SK-N-SH treated with all-trans-retinoic acid at 6 μM for 48 hours (cell line): ENCODE results near the gene PRRT2.

Source experiments
- ATAC-seq: fragments of 200-7000 bp; cut with Tn5 transposase; 3 replicates; pipeline ENCODE4 v1.9.1; 2020; ENCODE audit warnings: mild to moderate bottlenecking, moderate library complexity
- ARNTL ChIP-seq: fragments of 450-650 bp; formaldehyde crosslinking; IDR thresholded peaks from 2 replicates; pipeline ENCODE4 v1.5.0; 2020; ENCODE audit warnings: low read depth, mild to moderate bottlenecking, moderate library complexity, borderline replicate concordance
- BACH2 ChIP-seq: fragments of 250-450 bp; sonication (Bioruptor Pico); IDR thresholded peaks from 2 replicates; pipeline ENCODE4 v1.9.0; 2021; ENCODE audit warnings: mild to moderate bottlenecking, borderline replicate concordance
- CSDC2 ChIP-seq: fragments of 250-450 bp; sonication (Bioruptor Pico); IDR thresholded peaks from 2 replicates; pipeline ENCODE4 v1.5.0; 2020; ENCODE audit warnings: mild to moderate bottlenecking, moderate library complexity
- ESRRG ChIP-seq: fragments of 250-450 bp; sonication (Bioruptor Pico); IDR thresholded peaks from 2 replicates; pipeline ENCODE4 v1.6.1; 2021; ENCODE audit warnings: mild to moderate bottlenecking
- GLIS3 ChIP-seq: fragments of 250-450 bp; sonication (Bioruptor Pico); IDR thresholded peaks from 2 replicates; pipeline ENCODE4 v1.5.0; 2020; ENCODE audit warnings: mild to moderate bottlenecking, moderate library complexity
- ISL1 ChIP-seq: fragments of 250-450 bp; sonication (Bioruptor Pico); IDR thresholded peaks from 2 replicates; pipeline ENCODE4 v2.1.2; 2022; ENCODE audit warnings: mild to moderate bottlenecking, moderate library complexity
- PPARA ChIP-seq: fragments of 250-450 bp; sonication (Bioruptor Pico); IDR thresholded peaks from 2 replicates; pipeline ENCODE4 v1.5.0; 2020; ENCODE audit warnings: mild to moderate bottlenecking, borderline replicate concordance
- RARB ChIP-seq: fragments of 250-450 bp; sonication (Bioruptor Pico); IDR thresholded peaks from 2 replicates; pipeline ENCODE4 v1.8.0; 2021; ENCODE audit warnings: mild to moderate bottlenecking, moderate library complexity
- SNAI2 ChIP-seq: fragments of 250-450 bp; sonication (Bioruptor Pico); IDR thresholded peaks from 2 replicates; pipeline ENCODE4 v1.5.0; 2020; ENCODE audit warnings: mild to moderate bottlenecking, moderate library complexity
- TCF4 ChIP-seq: fragments of 250-450 bp; sonication (Bioruptor Pico); IDR thresholded peaks from 2 replicates; pipeline ENCODE4 v1.8.0; 2021; ENCODE audit warnings: mild to moderate bottlenecking, moderate library complexity, borderline replicate concordance
- TOX ChIP-seq: fragments of 250-450 bp; sonication (Bioruptor Pico); IDR thresholded peaks from 2 replicates; pipeline ENCODE4 v1.8.0; 2021; ENCODE audit warnings: mild to moderate bottlenecking, moderate library complexity, borderline replicate concordance
- ZC3H10 ChIP-seq: fragments of 250-450 bp; sonication (Bioruptor Pico); IDR thresholded peaks from 2 replicates; pipeline ENCODE4 v1.5.1; 2021; ENCODE audit warnings: mild to moderate bottlenecking, moderate library complexity
- ZFP3 ChIP-seq: fragments of 250-450 bp; sonication (Bioruptor Pico); IDR thresholded peaks from 2 replicates; pipeline ENCODE4 v1.5.0; 2020; ENCODE audit warnings: mild to moderate bottlenecking, moderate library complexity
- ZFP30 ChIP-seq: fragments of 450-650 bp; formaldehyde crosslinking; IDR thresholded peaks from 2 replicates; pipeline ENCODE4 v1.5.0; 2022; ENCODE audit warnings: mild to moderate bottlenecking, moderate library complexity
- ZNF70 ChIP-seq: fragments of 450-650 bp; formaldehyde crosslinking; IDR thresholded peaks from 2 replicates; pipeline ENCODE4 v1.5.0; 2020; ENCODE audit warnings: mild to moderate bottlenecking, moderate library complexity
- ZNF8 ChIP-seq: fragments of 450-650 bp; formaldehyde crosslinking; IDR thresholded peaks from 2 replicates; pipeline ENCODE4 v1.5.0; 2020; ENCODE audit warnings: mild to moderate bottlenecking, moderate library complexity
- TF ChIP-seq, protein P1 (sequence below): fragments of 250-450 bp; sonication (Bioruptor Pico); IDR thresholded peaks from 2 replicates; pipeline ENCODE4 v1.8.0; 2021; ENCODE audit warnings: low read depth, mild to moderate bottlenecking, moderate library complexity, borderline replicate concordance
- TF ChIP-seq, protein P2 (sequence below): fragments of 250-450 bp; sonication (Bioruptor Pico); IDR thresholded peaks from 2 replicates; pipeline ENCODE4 v1.5.1; 2020; ENCODE audit warnings: low read depth, mild to moderate bottlenecking, moderate library complexity
- TF ChIP-seq, protein P3 (sequence below): fragments of 250-450 bp; sonication (Bioruptor Pico); IDR thresholded peaks from 2 replicates; pipeline ENCODE4 v1.5.1; 2021; ENCODE audit warnings: mild to moderate bottlenecking, moderate library complexity

Gene PRRT2

DNA sequence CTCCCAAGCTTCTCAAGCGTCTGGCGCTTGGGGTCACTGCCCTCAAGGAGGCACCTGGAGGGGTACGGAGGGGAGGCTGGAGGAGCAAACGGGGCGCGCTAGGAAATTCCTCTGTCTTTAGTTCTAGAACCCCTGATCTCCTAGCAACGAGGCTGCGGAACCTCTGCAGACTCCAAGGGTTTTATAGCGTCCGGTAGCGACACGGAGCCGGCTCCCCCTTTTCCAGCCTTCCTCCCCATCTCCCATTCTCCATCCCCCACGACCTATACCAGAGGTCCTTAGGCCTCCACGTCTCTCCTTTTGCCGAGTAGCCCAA is 51.6 kb downstream of the PRRT2 start:
- no peak for ATAC-seq
- TF ChIP-seq PPARA (CRISPR knock-in tag) (no peak), CSDC2 (no peak), ZC3H10 (CRISPR knock-in tag) (no peak), SNAI2 (CRISPR knock-in tag) (no peak)

GRCh38 chr16:29864205-29864604 is 52.2 kb downstream of the PRRT2 start:
- TF ChIP-seq PPARA (CRISPR knock-in tag) (no peak), SNAI2 (CRISPR knock-in tag) (no peak), CSDC2 (no peak), ZC3H10 (CRISPR knock-in tag) (no peak), TCF4 (CRISPR knock-in tag) (no peak), RARB (CRISPR knock-in tag) (no peak), ZNF8 (CRISPR knock-in tag) (no peak), TOX (CRISPR knock-in tag) (no peak), ZNF70 (no peak), BACH2 (CRISPR knock-in tag) (no peak), ZFP30 (no peak), GLIS3 (CRISPR knock-in tag) (no peak), ARNTL (CRISPR knock-in tag) (no peak), ZFP3 (CRISPR knock-in tag) (no peak), ISL1 (CRISPR knock-in tag) (no peak), ESRRG (no peak)
- TF ChIP-seq, protein P1, sequence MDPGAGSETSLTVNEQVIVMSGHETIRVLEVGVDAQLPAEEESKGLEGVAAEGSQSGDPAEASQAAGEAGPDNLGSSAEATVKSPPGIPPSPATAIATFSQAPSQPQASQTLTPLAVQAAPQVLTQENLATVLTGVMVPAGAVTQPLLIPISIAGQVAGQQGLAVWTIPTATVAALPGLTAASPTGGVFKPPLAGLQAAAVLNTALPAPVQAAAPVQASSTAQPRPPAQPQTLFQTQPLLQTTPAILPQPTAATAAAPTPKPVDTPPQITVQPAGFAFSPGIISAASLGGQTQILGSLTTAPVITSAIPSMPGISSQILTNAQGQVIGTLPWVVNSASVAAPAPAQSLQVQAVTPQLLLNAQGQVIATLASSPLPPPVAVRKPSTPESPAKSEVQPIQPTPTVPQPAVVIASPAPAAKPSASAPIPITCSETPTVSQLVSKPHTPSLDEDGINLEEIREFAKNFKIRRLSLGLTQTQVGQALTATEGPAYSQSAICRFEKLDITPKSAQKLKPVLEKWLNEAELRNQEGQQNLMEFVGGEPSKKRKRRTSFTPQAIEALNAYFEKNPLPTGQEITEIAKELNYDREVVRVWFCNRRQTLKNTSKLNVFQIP (CRISPR knock-in tag) = no peak
- TF ChIP-seq, protein P2, sequence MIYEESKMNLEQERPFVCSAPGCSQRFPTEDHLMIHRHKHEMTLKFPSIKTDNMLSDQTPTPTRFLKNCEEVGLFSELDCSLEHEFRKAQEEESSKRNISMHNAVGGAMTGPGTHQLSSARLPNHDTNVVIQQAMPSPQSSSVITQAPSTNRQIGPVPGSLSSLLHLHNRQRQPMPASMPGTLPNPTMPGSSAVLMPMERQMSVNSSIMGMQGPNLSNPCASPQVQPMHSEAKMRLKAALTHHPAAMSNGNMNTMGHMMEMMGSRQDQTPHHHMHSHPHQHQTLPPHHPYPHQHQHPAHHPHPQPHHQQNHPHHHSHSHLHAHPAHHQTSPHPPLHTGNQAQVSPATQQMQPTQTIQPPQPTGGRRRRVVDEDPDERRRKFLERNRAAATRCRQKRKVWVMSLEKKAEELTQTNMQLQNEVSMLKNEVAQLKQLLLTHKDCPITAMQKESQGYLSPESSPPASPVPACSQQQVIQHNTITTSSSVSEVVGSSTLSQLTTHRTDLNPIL (CRISPR knock-in tag) = no peak
- TF ChIP-seq, protein P3, sequence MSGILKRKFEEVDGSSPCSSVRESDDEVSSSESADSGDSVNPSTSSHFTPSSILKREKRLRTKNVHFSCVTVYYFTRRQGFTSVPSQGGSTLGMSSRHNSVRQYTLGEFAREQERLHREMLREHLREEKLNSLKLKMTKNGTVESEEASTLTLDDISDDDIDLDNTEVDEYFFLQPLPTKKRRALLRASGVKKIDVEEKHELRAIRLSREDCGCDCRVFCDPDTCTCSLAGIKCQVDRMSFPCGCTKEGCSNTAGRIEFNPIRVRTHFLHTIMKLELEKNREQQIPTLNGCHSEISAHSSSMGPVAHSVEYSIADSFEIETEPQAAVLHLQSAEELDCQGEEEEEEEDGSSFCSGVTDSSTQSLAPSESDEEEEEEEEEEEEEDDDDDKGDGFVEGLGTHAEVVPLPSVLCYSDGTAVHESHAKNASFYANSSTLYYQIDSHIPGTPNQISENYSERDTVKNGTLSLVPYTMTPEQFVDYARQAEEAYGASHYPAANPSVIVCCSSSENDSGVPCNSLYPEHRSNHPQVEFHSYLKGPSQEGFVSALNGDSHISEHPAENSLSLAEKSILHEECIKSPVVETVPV (CRISPR knock-in tag) = no peak
- no peak for ATAC-seq
